HG02981 (cell line): ENCODE results near the gene GPX3.

Experiments used
- ATAC-seq: cut with Tn5 transposase; IDR thresholded peaks from one replicate; pipeline ENCODE4 v1.9.1; 2021; ENCODE audit warnings: mild to moderate bottlenecking, moderate library complexity; ENCODE audit not compliant: unreplicated experiment

GPX3 gene

GRCh38 chr5:151075698-151076331 lies 55.4 kb downstream of the GPX3 start:
- ATAC-seq: no peak

GRCh38 chr5:151076616-151077015 lies 56.2 kb downstream of the GPX3 start:
- no peak for ATAC-seq

GRCh38 chr5:151077419-151077818 lies 57.0 kb downstream of the GPX3 start:
- no peak for ATAC-seq

DNA sequence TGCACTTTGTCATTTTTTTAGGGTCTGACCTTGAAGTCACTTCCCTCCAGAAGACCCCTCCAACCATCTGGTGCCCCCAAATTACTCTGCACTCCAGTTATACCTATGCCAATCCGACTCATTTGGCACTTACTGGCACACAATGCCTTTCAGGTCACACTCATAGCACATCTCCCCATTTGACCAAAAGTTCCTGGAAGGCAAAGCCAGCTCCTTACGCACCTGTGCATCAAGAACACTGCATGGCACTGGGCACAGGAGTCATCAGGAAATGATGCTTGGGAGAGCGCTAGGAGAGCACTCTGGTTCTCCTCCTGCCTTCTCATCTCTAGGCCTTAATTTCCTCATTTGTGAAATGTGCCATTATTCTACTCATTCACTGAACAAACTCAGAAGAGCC lies 57.6 kb downstream of the GPX3 start:
- ATAC-seq: no peak
